GM18502 (cell line): ENCODE results near the gene TUBE1.

ENCODE experiments used
- ATAC-seq: cut with Tn5 transposase; IDR thresholded peaks from one replicate; pipeline ENCODE4 v1.9.1; 2021; ENCODE audit warnings: mild to moderate bottlenecking; ENCODE audit not compliant: unreplicated experiment, poor library complexity

Gene TUBE1

GRCh38 chr6:112038268-112038667 lies 49.0 kb downstream of the TUBE1 start:
- no peak for ATAC-seq

GRCh38 chr6:112037783-112038216 lies 49.5 kb downstream of the TUBE1 start:
- ATAC-seq, result no peak

- ATAC-seq, result no peak
These were observed 51.1 kb downstream of the TUBE1 start for GRCh38 chr6:112036088-112036637.

GRCh38 chr6:112034616-112034995 lies 52.7 kb downstream of the TUBE1 start:
- no peak for ATAC-seq

GRCh38 chr6:112033791-112034615 lies 53.3 kb downstream of the TUBE1 start:
- no peak for ATAC-seq

- no peak for ATAC-seq
These were observed 54.6 kb downstream of the TUBE1 start for GRCh38 chr6:112032728-112033127.

GRCh38 chr6:112031960-112032359 lies 55.3 kb downstream of the TUBE1 start:
- no peak for ATAC-seq

GRCh38 chr6:112030961-112031660 lies 56.2 kb downstream of the TUBE1 start:
- no peak for ATAC-seq

GRCh38 chr6:112030206-112030960 lies 56.9 kb downstream of the TUBE1 start:
- ATAC-seq, result no peak

GRCh38 chr6:112029045-112029822 lies 58.0 kb downstream of the TUBE1 start:
- ATAC-seq, result no peak

GRCh38 chr6:112027942-112028674 lies 59.2 kb downstream of the TUBE1 start:
- ATAC-seq, result peak; percentile 83

- ATAC-seq, result no peak
These were observed 60.3 kb downstream of the TUBE1 start for GRCh38 chr6:112026933-112027332.

GRCh38 chr6:112024464-112024863 lies 62.8 kb downstream of the TUBE1 start:
- ATAC-seq, result no peak

GRCh38 chr6:112022749-112023148 lies 64.5 kb downstream of the TUBE1 start:
- ATAC-seq, result no peak

GRCh38 chr6:112021691-112022310 lies 65.5 kb downstream of the TUBE1 start:
- no peak for ATAC-seq
